Neuronal stem cell (in vitro differentiated cells): ENCODE data around the gene RS1.

Experiments
- DNase-seq: peaks from one replicate; pipeline ENCODE4 v3.0.0-alpha.2; 2013; ENCODE audit warnings: low spot score
- H2AFZ ChIP-seq: one replicate; pipeline ENCODE4 v1.6.1; 2013; ENCODE audit warnings: mild to moderate bottlenecking, low read length, inconsistent platforms
- H2AK5ac ChIP-seq: 2 replicates; pipeline ENCODE4 v1.6.1; 2013; ENCODE audit warnings: low read depth, mild to moderate bottlenecking, inconsistent platforms, low read length, moderate library complexity, mixed read lengths
- H2BK120ac ChIP-seq: 2 replicates; pipeline ENCODE4 v1.6.1; 2013; ENCODE audit warnings: low read depth, mild to moderate bottlenecking, inconsistent platforms, low read length, moderate library complexity, mixed read lengths
- H2BK12ac ChIP-seq: one replicate; pipeline ENCODE4 v1.6.1; 2013; ENCODE audit warnings: low read length, inconsistent platforms
- H2BK15ac ChIP-seq: 2 replicates; pipeline ENCODE4 v1.6.1; 2013; ENCODE audit warnings: mild to moderate bottlenecking, low read length, inconsistent platforms, mixed read lengths
- H2BK5ac ChIP-seq: one replicate; pipeline ENCODE4 v1.6.1; 2013; ENCODE audit warnings: inconsistent platforms, mild to moderate bottlenecking, low read length, moderate library complexity
- H3K14ac ChIP-seq: one replicate; pipeline ENCODE4 v1.6.1; 2013; ENCODE audit warnings: low read length, inconsistent platforms
- H3K18ac ChIP-seq: 2 replicates; pipeline ENCODE4 v1.6.1; 2013; ENCODE audit warnings: low read length, inconsistent platforms
- H3K23ac ChIP-seq: 2 replicates; pipeline ENCODE4 v1.6.1; 2013; ENCODE audit warnings: low read depth, mild to moderate bottlenecking, mixed read lengths, low read length, inconsistent platforms; ENCODE audit not compliant: poor library complexity
- H3K27ac ChIP-seq: replicated peaks from 3 replicates; pipeline ENCODE4 v1.5.1; 2013; ENCODE audit warnings: low read length, inconsistent platforms
- H3K27me3 ChIP-seq, 3 experiments: 2 replicates each; pipeline ENCODE4 v1.6.1; 2013; ENCODE audit warnings: low read length in 3 of 3, mild to moderate bottlenecking in 2 of 3, inconsistent platforms in 1 of 3, low read depth in 1 of 3, mixed read lengths in 1 of 3, moderate library complexity in 1 of 3; ENCODE audit not compliant: control insufficient read depth in 3 of 3, insufficient read depth in 3 of 3
- H3K36me3 ChIP-seq, 2 donors: replicated peaks in 1 of 2; 2 replicates each; pipeline ENCODE4 v1.6.1; 2013; ENCODE audit warnings: low read length in 2 of 2; ENCODE audit not compliant: control insufficient read depth in 2 of 2, insufficient read depth in 2 of 2
- H3K4ac ChIP-seq: 2 replicates; pipeline ENCODE4 v1.6.1; 2013; ENCODE audit warnings: inconsistent platforms, mild to moderate bottlenecking, low read length, moderate library complexity
- H3K4me1 ChIP-seq, 2 donors: 1 replicate in 1 of 2; 2 replicates in 1 of 2; pipeline ENCODE4 v1.6.1; 2013; ENCODE audit warnings: low read length in 2 of 2, low read depth in 1 of 2; ENCODE audit not compliant: control insufficient read depth in 2 of 2, insufficient read depth in 1 of 2
- H3K4me2 ChIP-seq: one replicate; pipeline ENCODE4 v1.6.1; 2013; ENCODE audit warnings: mild to moderate bottlenecking, low read length, inconsistent platforms; ENCODE audit not compliant: insufficient read depth, poor library complexity, severe bottlenecking
- H3K4me3 ChIP-seq, 2 donors: 2 replicates each; pipeline ENCODE4 v1.5.1; 2013; ENCODE audit warnings: low read length in 2 of 2, mild to moderate bottlenecking in 2 of 2, inconsistent platforms in 1 of 2, moderate library complexity in 1 of 2
- H3K79me1 ChIP-seq: one replicate; pipeline ENCODE4 v1.6.1; 2013; ENCODE audit warnings: low read depth, mild to moderate bottlenecking, inconsistent platforms, low read length, moderate library complexity
- H3K9ac ChIP-seq: one replicate; pipeline ENCODE4 v1.6.1; 2013; ENCODE audit warnings: mild to moderate bottlenecking, low read depth, low read length, inconsistent platforms; ENCODE audit not compliant: poor library complexity
- H3K9me3 ChIP-seq, 2 donors: replicated peaks in 1 of 2; 2 replicates each; pipeline versions ENCODE3 to v1.6.1; 2013; ENCODE audit warnings: low read length in 2 of 2, mild to moderate bottlenecking in 2 of 2, inconsistent platforms in 1 of 2, low read depth in 1 of 2, mixed read lengths in 1 of 2, moderate library complexity in 1 of 2; ENCODE audit not compliant: control insufficient read depth in 2 of 2, insufficient read depth in 1 of 2
- H4K8ac ChIP-seq: one replicate; pipeline ENCODE4 v1.6.1; 2013; ENCODE audit warnings: low read depth, mild to moderate bottlenecking, inconsistent platforms, low read length, moderate library complexity
- H4K91ac ChIP-seq: one replicate; pipeline ENCODE4 v1.6.1; 2013; ENCODE audit warnings: low read length, low read depth, mild to moderate bottlenecking, inconsistent platforms; ENCODE audit not compliant: poor library complexity
- WGBS, 2 donors: extraction: QIAGEN DNeasy Blood & Tissue Kit; methylation state at CpG; one replicate each; pipeline ENCODE4 v1.1.7; 2013; ENCODE audit warnings: missing lambda C conversion rate in 2 of 2, mixed read lengths in 1 of 2; ENCODE audit not compliant: insufficient read length in 2 of 2, insufficient replicate concordance in 1 of 2; ENCODE audit errors: extremely low coverage in 2 of 2; 5-methylcytosine and 5-hydroxymethylcytosine counted together

Gene RS1

GRCh38 chrX:18698737-18699650 is 27.1 kb upstream of the RS1 start:
- peak overlapping the region; percentile 65 for H2AFZ ChIP-seq
- no peak for DNase-seq
- no peak overlapping the region for H2BK5ac ChIP-seq
- no CpG with 5 or more reads among the region's 12 CpGs for WGBS, 2 donors
- H4K8ac ChIP-seq, result no peak overlapping the region
- H3K23ac ChIP-seq, result no peak overlapping the region
- no peak overlapping the region for H2BK120ac ChIP-seq
- H3K14ac ChIP-seq, result no peak overlapping the region
- no peak overlapping the region for H2BK15ac ChIP-seq
- no peak overlapping the region for H4K91ac ChIP-seq
- H3K9me3 ChIP-seq, result no peaks in the 10 kb centered on the region
- no peak overlapping the region for H3K4me3 ChIP-seq
- no peak overlapping the region for H2BK12ac ChIP-seq
- no peak overlapping the region for H2AK5ac ChIP-seq
- peaks cover 0 to 1% of the 10 kb centered on the region in 2 donors for H3K4me1 ChIP-seq
- H3K4ac ChIP-seq, result no peak overlapping the region
- H3K27me3 ChIP-seq, result peaks cover 0 to 8% (median 0%) of the 10 kb centered on the region in 3 experiments
- no peaks in the 10 kb centered on the region for H3K79me1 ChIP-seq
- no peaks in the 10 kb centered on the region for H3K36me3 ChIP-seq
- H3K9ac ChIP-seq, result no peak overlapping the region
- H3K4me2 ChIP-seq, result no peak overlapping the region
- no peak overlapping the region for H3K27ac ChIP-seq
- no peak overlapping the region for H3K18ac ChIP-seq

- Histone ChIP-seq H4K91ac (no peak overlapping the region), H3K4me1 (no peaks in the 10 kb centered on the region), H3K4me3 (no peak overlapping the region), H2BK5ac (no peak overlapping the region), H2BK120ac (no peak overlapping the region), H3K23ac (no peak overlapping the region), H2AFZ (no peak overlapping the region), H3K27me3 (peaks cover 0 to 12% (median 0%) of the 10 kb centered on the region in 3 experiments), H3K14ac (no peak overlapping the region), H3K36me3 (no peaks in the 10 kb centered on the region), H3K4me2 (no peak overlapping the region), H3K4ac (no peak overlapping the region), H4K8ac (no peak overlapping the region), H2BK12ac (no peak overlapping the region), H3K9ac (no peak overlapping the region), H3K9me3 (no peaks in the 10 kb centered on the region), H3K27ac (no peak overlapping the region), H2BK15ac (no peak overlapping the region), H3K18ac (no peak overlapping the region), H3K79me1 (no peaks in the 10 kb centered on the region), H2AK5ac (no peak overlapping the region)
- DNase-seq, result no peak
- no CpG with 5 or more reads among the region's 3 CpGs for whole genome bisulfite sequencing, 2 donors
Measured at GRCh38 chrX:18696653-18697052, 24.7 kb upstream of the RS1 start.

GRCh38 chrX:18692541-18692940 is 20.6 kb upstream of the RS1 start:
- no peak overlapping the region for H3K4me2 ChIP-seq
- H3K79me1 ChIP-seq, result no peaks in the 10 kb centered on the region
- H3K4me3 ChIP-seq, result no peak overlapping the region
- no peak overlapping the region for H3K18ac ChIP-seq
- H4K91ac ChIP-seq, result no peak overlapping the region
- H2AFZ ChIP-seq, result no peak overlapping the region
- H3K14ac ChIP-seq, result no peak overlapping the region
- H2BK120ac ChIP-seq, result no peak overlapping the region
- H3K36me3 ChIP-seq, result no peaks in the 10 kb centered on the region
- no peaks in the 10 kb centered on the region for H3K9me3 ChIP-seq
- H2BK15ac ChIP-seq, result no peak overlapping the region
- no peak overlapping the region for H2BK5ac ChIP-seq
- no peak overlapping the region for H3K23ac ChIP-seq
- no peak overlapping the region for H3K27ac ChIP-seq
- no peak overlapping the region for H2BK12ac ChIP-seq
- no peak for DNase-seq
- no peak overlapping the region for H3K9ac ChIP-seq
- no peaks in the 10 kb centered on the region for H3K4me1 ChIP-seq
- WGBS, 2 donors, result no CpG with 5 or more reads among the region's 4 CpGs
- H3K4ac ChIP-seq, result no peak overlapping the region
- no peak overlapping the region for H2AK5ac ChIP-seq
- H3K27me3 ChIP-seq, result peaks cover 0 to 13% (median 0%) of the 10 kb centered on the region in 3 experiments
- H4K8ac ChIP-seq, result no peak overlapping the region

- Histone ChIP-seq H3K36me3 (no peaks in the 10 kb centered on the region), H2BK120ac (no peak overlapping the region), H4K91ac (no peak overlapping the region), H3K14ac (no peak overlapping the region), H2BK15ac (no peak overlapping the region), H3K9ac (no peak overlapping the region), H3K4me1 (no peaks in the 10 kb centered on the region), H2BK12ac (no peak overlapping the region), H3K18ac (no peak overlapping the region), H3K4ac (no peak overlapping the region), H3K79me1 (no peaks in the 10 kb centered on the region), H3K4me2 (no peak overlapping the region), H3K27ac (no peak overlapping the region), H2AK5ac (no peak overlapping the region), H2BK5ac (no peak overlapping the region), H3K27me3 (peaks cover 0 to 11% (median 0%) of the 10 kb centered on the region in 3 experiments), H3K23ac (no peak overlapping the region), H2AFZ (no peak overlapping the region), H3K9me3 (no peaks in the 10 kb centered on the region), H3K4me3 (no peak overlapping the region), H4K8ac (no peak overlapping the region)
- WGBS, 2 donors, result no CpG with 5 or more reads among the region's 1 CpG
- DNase-seq, result no peak
Measured at GRCh38 chrX:18691431-18691830, 19.5 kb upstream of the RS1 start.
